OCI-LY3 (cell line): ENCODE data around the gene OSBPL9.

Experiments
- EZH2phosphoT487 ChIP-seq: fragments of 200-600 bp; shearing (Covaris generic); IDR thresholded peaks from 2 replicates; pipeline ENCODE4 v1.6.1; 2018; ENCODE audit warnings: antibody characterized with exemption, mixed run types, low read depth
- TF ChIP-seq, protein P1 (sequence below): fragments of 200-600, 300-600 bp; sonication (generic); IDR thresholded peaks from 2 replicates; pipeline ENCODE4 v1.5.1; 2014; ENCODE audit warnings: antibody characterized with exemption, low read length, low read depth

DNA sequence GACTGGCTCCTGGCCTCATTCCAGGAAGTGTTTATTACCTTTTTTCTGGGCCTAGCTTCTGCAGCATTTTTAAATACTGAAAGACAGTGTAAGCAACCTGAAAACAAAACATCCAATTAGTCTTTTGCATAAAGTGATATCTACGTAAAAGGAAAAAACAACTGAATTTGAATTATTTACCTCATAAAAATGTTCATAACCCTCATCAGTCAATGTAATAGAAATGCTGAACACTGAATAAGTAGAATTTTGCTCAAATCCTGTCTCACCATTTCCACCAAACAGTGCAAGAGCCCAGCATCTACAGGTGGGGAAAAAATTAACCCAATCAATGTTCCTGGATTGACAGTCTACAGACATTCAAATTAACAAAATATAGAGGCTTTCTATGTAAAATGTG is 197.6 kb downstream of the OSBPL9 start:
- TF ChIP-seq, protein P1, sequence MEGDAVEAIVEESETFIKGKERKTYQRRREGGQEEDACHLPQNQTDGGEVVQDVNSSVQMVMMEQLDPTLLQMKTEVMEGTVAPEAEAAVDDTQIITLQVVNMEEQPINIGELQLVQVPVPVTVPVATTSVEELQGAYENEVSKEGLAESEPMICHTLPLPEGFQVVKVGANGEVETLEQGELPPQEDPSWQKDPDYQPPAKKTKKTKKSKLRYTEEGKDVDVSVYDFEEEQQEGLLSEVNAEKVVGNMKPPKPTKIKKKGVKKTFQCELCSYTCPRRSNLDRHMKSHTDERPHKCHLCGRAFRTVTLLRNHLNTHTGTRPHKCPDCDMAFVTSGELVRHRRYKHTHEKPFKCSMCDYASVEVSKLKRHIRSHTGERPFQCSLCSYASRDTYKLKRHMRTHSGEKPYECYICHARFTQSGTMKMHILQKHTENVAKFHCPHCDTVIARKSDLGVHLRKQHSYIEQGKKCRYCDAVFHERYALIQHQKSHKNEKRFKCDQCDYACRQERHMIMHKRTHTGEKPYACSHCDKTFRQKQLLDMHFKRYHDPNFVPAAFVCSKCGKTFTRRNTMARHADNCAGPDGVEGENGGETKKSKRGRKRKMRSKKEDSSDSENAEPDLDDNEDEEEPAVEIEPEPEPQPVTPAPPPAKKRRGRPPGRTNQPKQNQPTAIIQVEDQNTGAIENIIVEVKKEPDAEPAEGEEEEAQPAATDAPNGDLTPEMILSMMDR = no peak
- no peak for TF ChIP-seq EZH2phosphoT487
